Spleen (tissue), 7 donors: ENCODE data around the gene KSR2.

Experiments used
- POLR2A ChIP-seq, 3 donors: fragments of 450-650 bp; IDR thresholded peaks; one replicate each; pipeline ENCODE4 v1.5.1; 2017; ENCODE audit warnings: antibody characterized with exemption in 3 of 3, mild to moderate bottlenecking in 1 of 3
- POLR2AphosphoS5 ChIP-seq, 3 donors: sonication (generic); formaldehyde crosslinking; IDR thresholded peaks; one replicate each; pipeline ENCODE4 v1.5.1; 2017; ENCODE audit warnings: antibody characterized with exemption in 3 of 3
- TF ChIP-seq, protein P1 (sequence below), 11 experiments: fragments of 200-600 bp in 7 of 11; fragments of 450-650 bp in 4 of 11; sonication (generic) in 4 of 11; IDR thresholded peaks in 8 of 11; conservative IDR thresholded peaks in 3 of 11; 1 replicate in 7 of 11; 2 replicates in 4 of 11; pipeline versions ENCODE4 v1.4.0 to v1.8.0; 2016 to 2021; ENCODE audit warnings: antibody characterized with exemption in 11 of 11, inconsistent platforms in 4 of 11, mild to moderate bottlenecking in 1 of 11
- donor health status: DM: no; HTN: no; CAD: no; lungs with moderate emphysema.
- donor health status: DM: no; HTN: no; CAD: no.
- donor health status: DM: no; HTN: no; CAD: no.

DNA sequence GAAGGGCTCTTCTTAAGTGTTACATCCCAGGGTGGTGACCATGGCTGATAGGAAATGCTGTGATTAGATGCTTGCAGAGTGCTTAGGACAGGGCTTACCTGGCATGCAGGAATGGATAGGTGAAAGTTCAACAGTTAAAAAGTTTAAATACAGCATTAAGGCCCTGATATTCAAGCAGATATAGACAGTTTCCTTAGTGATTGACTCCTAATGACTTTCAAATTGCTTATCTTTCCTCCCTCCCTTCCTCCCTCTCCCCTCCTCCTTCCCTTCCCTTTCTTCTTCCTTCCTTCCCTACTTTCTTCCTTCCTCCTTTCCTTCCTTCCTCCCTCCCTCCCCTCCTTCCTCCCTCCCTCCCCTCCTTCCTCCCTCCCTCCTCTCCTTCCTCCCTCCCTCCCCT is 362.8 kb downstream of the KSR2 start:
- TF ChIP-seq, protein P1, sequence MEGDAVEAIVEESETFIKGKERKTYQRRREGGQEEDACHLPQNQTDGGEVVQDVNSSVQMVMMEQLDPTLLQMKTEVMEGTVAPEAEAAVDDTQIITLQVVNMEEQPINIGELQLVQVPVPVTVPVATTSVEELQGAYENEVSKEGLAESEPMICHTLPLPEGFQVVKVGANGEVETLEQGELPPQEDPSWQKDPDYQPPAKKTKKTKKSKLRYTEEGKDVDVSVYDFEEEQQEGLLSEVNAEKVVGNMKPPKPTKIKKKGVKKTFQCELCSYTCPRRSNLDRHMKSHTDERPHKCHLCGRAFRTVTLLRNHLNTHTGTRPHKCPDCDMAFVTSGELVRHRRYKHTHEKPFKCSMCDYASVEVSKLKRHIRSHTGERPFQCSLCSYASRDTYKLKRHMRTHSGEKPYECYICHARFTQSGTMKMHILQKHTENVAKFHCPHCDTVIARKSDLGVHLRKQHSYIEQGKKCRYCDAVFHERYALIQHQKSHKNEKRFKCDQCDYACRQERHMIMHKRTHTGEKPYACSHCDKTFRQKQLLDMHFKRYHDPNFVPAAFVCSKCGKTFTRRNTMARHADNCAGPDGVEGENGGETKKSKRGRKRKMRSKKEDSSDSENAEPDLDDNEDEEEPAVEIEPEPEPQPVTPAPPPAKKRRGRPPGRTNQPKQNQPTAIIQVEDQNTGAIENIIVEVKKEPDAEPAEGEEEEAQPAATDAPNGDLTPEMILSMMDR (IDR thresholded peaks at IDR 0.05 in 8 of 11, conservative IDR thresholded peaks at IDR 0.05 in 3 of 11): no peak
- no peak for TF ChIP-seq POLR2A (IDR thresholded peaks at IDR 0.05)
- no peak for TF ChIP-seq POLR2AphosphoS5 (IDR thresholded peaks at IDR 0.05)
